HCT116 (cell line): ENCODE measurements around the gene STK16. TPM values are rescaled to one million over a fixed set of nuclear protein-coding genes. Genes with fewer than 3 reads are reported as not detected.

ENCODE experiments used
- ATAC-seq: fragments of 200-7000 bp; cut with Tn5 transposase; 2 replicates; pipeline ENCODE4 v1.9.1; 2020; ENCODE audit warnings: mild to moderate bottlenecking, moderate library complexity
- BruUV-seq: library from RNA; stranded (reverse); fragments of 400-500 nt; replicated peaks from 2 replicates; lab custom pipeline; 2021; lab: Mats Ljungman, UMichigan
- CTCF ChIA-PET: fragments of 300-600 bp; sonication (Branson Sonifier 250); formaldehyde crosslinking; loops from one replicate; lab custom pipeline; 2021; ENCODE audit warnings: antibody characterized with exemption; lab: Charles Lee
- POLR2A ChIA-PET: fragments of 300-600, 350-600 bp; sonication (Branson Sonifier 250); formaldehyde crosslinking; loops from one replicate; lab custom pipeline; 2021; ENCODE audit warnings: antibody characterized with exemption; lab: Charles Lee
- RAD21 ChIA-PET, 2 experiments: fragments of 300-600 bp; sonication (Branson Sonifier 250); formaldehyde crosslinking; loops; one replicate each; lab custom pipeline; 2023; ENCODE audit warnings: low total read pairs in 2 of 2; ENCODE audit not compliant: uncharacterized antibody in 2 of 2, unreplicated experiment in 2 of 2, low non-redundant PET in 1 of 2; lab: Charles Lee
- DNase-seq: peaks from one replicate; pipeline ENCODE4 v3.0.0-alpha.2; 2010; ENCODE audit warnings: low read depth, low spot score
- H2AFZ ChIP-seq: fragments of 200-600 bp; shearing (Covaris generic), sonication (generic); 2 replicates; pipeline ENCODE4 v1.6.1; 2017; ENCODE audit warnings: low read depth, mixed run types, mixed read lengths, antibody characterized with exemption, low read length; ENCODE audit not compliant: poor library complexity, severe bottlenecking
- H3K27ac ChIP-seq: 2 replicates; pipeline ENCODE4 v1.5.1; 2012; ENCODE audit warnings: low read depth, low read length
- H3K27me3 ChIP-seq: fragments of 200-600 bp; sonication (generic); 2 replicates; pipeline ENCODE4 v1.6.1; 2016; ENCODE audit warnings: mixed run types, low read length, mixed read lengths; ENCODE audit not compliant: insufficient read depth
- H3K36me3 ChIP-seq, 2 experiments: fragments of 200-500 bp in 1 of 2; fragments of 200-600 bp in 1 of 2; sonication (Bioruptor generic) in 1 of 2; sonication (generic) in 1 of 2; 2 replicates each; pipeline versions ENCODE4 v1.5.1 to v1.6.1; 2014 to 2016; ENCODE audit warnings: low read length in 2 of 2, inconsistent platforms in 1 of 2, mixed read lengths in 1 of 2, mixed run types in 1 of 2; ENCODE audit not compliant: insufficient read depth in 2 of 2, control insufficient read depth in 1 of 2
- H3K4me1 ChIP-seq, 2 experiments: fragments of 200-600 bp in 1 of 2; sonication (generic) in 1 of 2; 2 replicates each; pipeline versions ENCODE4 v1.5.1 to v1.6.1; 2012 to 2017; ENCODE audit warnings: low read length in 2 of 2, inconsistent platforms in 1 of 2, mild to moderate bottlenecking in 1 of 2, mixed read lengths in 1 of 2, mixed run types in 1 of 2, moderate library complexity in 1 of 2; ENCODE audit not compliant: insufficient read depth in 2 of 2, control insufficient read depth in 1 of 2
- H3K4me2 ChIP-seq: fragments of 200-600 bp; sonication (generic); 2 replicates; pipeline ENCODE4 v1.6.1; 2017; ENCODE audit warnings: mixed run types, low read length, mixed read lengths
- H3K4me3 ChIP-seq, 2 experiments: fragments of 200-600 bp in 1 of 2; sonication (generic) in 1 of 2; replicated peaks in 1 of 2; 2 replicates each; pipeline ENCODE4 v1.5.1; 2011 to 2016; ENCODE audit warnings: low read length in 2 of 2, control low read depth in 1 of 2, low read depth in 1 of 2, mild to moderate bottlenecking in 1 of 2, mixed read lengths in 1 of 2, mixed run types in 1 of 2
- H3K79me2 ChIP-seq: fragments of 200-600 bp; sonication (generic); 2 replicates; pipeline ENCODE4 v1.6.1; 2017; ENCODE audit warnings: mild to moderate bottlenecking, mixed run types, low read length, moderate library complexity, mixed read lengths; ENCODE audit not compliant: insufficient read depth
- H3K9ac ChIP-seq: fragments of 200-600 bp; sonication (generic); 2 replicates; pipeline ENCODE4 v1.6.1; 2016; ENCODE audit warnings: low read length, mixed read lengths
- H3K9me2 ChIP-seq: fragments of 200-600 bp; sonication (generic), shearing (Covaris generic); 2 replicates; pipeline ENCODE4 v1.6.1; 2017; ENCODE audit warnings: mixed run types, mild to moderate bottlenecking, moderate library complexity; ENCODE audit not compliant: insufficient read depth
- H3K9me3 ChIP-seq, 2 experiments: fragments of 200-500 bp in 1 of 2; fragments of 200-600 bp in 1 of 2; sonication (Bioruptor generic) in 1 of 2; sonication (generic) in 1 of 2; 2 replicates each; pipeline ENCODE4 v1.6.1; 2014 to 2017; ENCODE audit warnings: low read length in 2 of 2, mixed read lengths in 2 of 2, inconsistent platforms in 1 of 2, low read depth in 1 of 2, mild to moderate bottlenecking in 1 of 2, mixed run types in 1 of 2, moderate library complexity in 1 of 2; ENCODE audit not compliant: control insufficient read depth in 1 of 2, insufficient read depth in 1 of 2
- H4K20me1 ChIP-seq: fragments of 200-600 bp; sonication (generic), shearing (Covaris generic); 2 replicates; pipeline ENCODE4 v1.6.1; 2017; ENCODE audit warnings: mixed run types, mild to moderate bottlenecking, moderate library complexity; ENCODE audit not compliant: insufficient read depth
- CBX3 ChIP-seq: IDR thresholded peaks from 2 replicates; pipeline ENCODE4 v1.6.1; 2012; ENCODE audit warnings: low read depth
- EZH2phosphoT487 ChIP-seq: fragments of 200-600 bp; IDR thresholded peaks from 2 replicates; pipeline ENCODE4 v1.6.1; 2018; ENCODE audit warnings: antibody characterized with exemption, borderline replicate concordance
- FOSL1 ChIP-seq: IDR thresholded peaks from 2 replicates; pipeline ENCODE4 v1.6.1; 2012; ENCODE audit warnings: low read depth
- POLR2AphosphoS5 ChIP-seq: IDR thresholded peaks from 2 replicates; pipeline ENCODE4 v1.6.1; 2011; ENCODE audit warnings: mild to moderate bottlenecking, low read depth, low read length, moderate library complexity
- RAD21 ChIP-seq: IDR thresholded peaks from 2 replicates; pipeline ENCODE4 v1.6.1; 2012; ENCODE audit warnings: low read depth, mild to moderate bottlenecking
- SIN3A ChIP-seq: IDR thresholded peaks from 2 replicates; pipeline ENCODE4 v1.6.1; 2012; ENCODE audit warnings: low read depth
- SP1 ChIP-seq: IDR thresholded peaks from 2 replicates; pipeline ENCODE4 v1.6.1; 2012; ENCODE audit warnings: low read depth
- SRF ChIP-seq: IDR thresholded peaks from 2 replicates; pipeline ENCODE4 v1.6.1; 2012; ENCODE audit warnings: low read depth
- TCF7L2 ChIP-seq: IDR thresholded peaks from 2 replicates; pipeline ENCODE4 v1.7.0; 2011; ENCODE audit warnings: borderline replicate concordance, inconsistent platforms; ENCODE audit not compliant: insufficient read depth, insufficient read length; ENCODE audit errors: extremely low read depth
- YY1 ChIP-seq: IDR thresholded peaks from 2 replicates; pipeline ENCODE4 v1.6.1; 2011; ENCODE audit warnings: low read length, low read depth, moderate library complexity, mild to moderate bottlenecking; ENCODE audit not compliant: insufficient replicate concordance; ENCODE audit errors: extremely low read depth
- ZFX ChIP-seq: fragments of 450-650 bp; IDR thresholded peaks from 2 replicates; pipeline ENCODE4 v1.6.1; 2017
- intact Hi-C: fragments of 100-400 bp; cut with micrococcal nuclease; formaldehyde crosslinking; loops from 2 replicates; pipeline ENCODE4 v1.10.0; 2022
- total RNA-seq: library from RNA; stranded (reverse); gene quantifications from one replicate; pipeline ENCODE4 v1.2.1, GENCODE V29; 2021; ENCODE audit not compliant: unreplicated experiment
- TF ChIP-seq, protein P1 (sequence below), 3 experiments: fragments of 200-600 bp in 1 of 3; sonication (generic) in 1 of 3; IDR thresholded peaks in 2 of 3; conservative IDR thresholded peaks in 1 of 3; 2 replicates each; pipeline ENCODE4 v1.5.1; 2012 to 2017; ENCODE audit warnings: low read depth in 2 of 3, low read length in 2 of 3, antibody characterized with exemption in 1 of 3, borderline replicate concordance in 1 of 3, control low read depth in 1 of 3, mild to moderate bottlenecking in 1 of 3, mixed read lengths in 1 of 3, mixed run types in 1 of 3, moderate library complexity in 1 of 3; ENCODE audit not compliant: insufficient read depth in 1 of 3

The STK16 gene
- total RNA-seq, 1 experiment from 2014 or later, result 31.4 TPM

GRCh38 chr2:219248845-219249202, 3.5 kb downstream of the STK16 start:
- peaks cover 32 to 65% of the 10 kb centered on the region in 2 experiments for H3K4me1 ChIP-seq
- peak overlapping the region; percentile 38 for H3K9ac ChIP-seq
- no peaks in the 10 kb centered on the region for H3K27me3 ChIP-seq
- POLR2A ChIA-PET, result interaction anchor here (1.2 to 1.8 kb wide), 8 partner anchors 19 to 46 kb away, joined by 3 to 8 read pairs (median 4); partner anchors contain the start of genes ANKZF1, ATG9A, DNAJB2 and ZFAND2B
- no peaks in the 10 kb centered on the region for H4K20me1 ChIP-seq
- DNase-seq (no peak), ATAC-seq (no peak)
- H3K9me2 ChIP-seq, result no peaks in the 10 kb centered on the region
- peak overlapping the region; percentile 69 for H3K4me2 ChIP-seq
- H3K36me3 ChIP-seq, result peaks cover 3 to 5% of the 10 kb centered on the region in 2 experiments; a peak in 2 of 4 replicates
- H2AFZ ChIP-seq, result no peak overlapping the region
- no TSS peak for BruUV-seq
- no peak for TF ChIP-seq ZFX
- no peak for TF ChIP-seq RAD21
- TF ChIP-seq EZH2phosphoT487, result no peak
- no peak for TF ChIP-seq CBX3
- TF ChIP-seq POLR2AphosphoS5, result no peak
- no peak for TF ChIP-seq FOSL1
- CTCF ChIA-PET, result interaction anchor here (0.6 to 2.8 kb wide), 8 partner anchors 25 to 87 kb away, joined by 3 to 14 read pairs (median 5); partner anchors contain the start of genes CNPPD1 and DNAJB2
- no peaks in the 10 kb centered on the region for H3K9me3 ChIP-seq
- peak overlapping the region in 1 of 2 experiments; percentile 27; a peak in 1 of 4 replicates for H3K4me3 ChIP-seq
- peaks cover 35% of the 10 kb centered on the region; the same call in 1 of the 2 replicates for H3K79me2 ChIP-seq
- peak overlapping the region; percentile 63 for H3K27ac ChIP-seq
- RAD21 ChIA-PET, result interaction anchor here in 1 of 2 experiments (1.1 kb wide), 1 partner anchor 25 kb away, joined by 3 read pairs; no protein-coding TSS in a partner anchor
- intact Hi-C loops, result no loop called here

GRCh38 chr2:219249203-219249980, 4.1 kb downstream of the STK16 start:
- TF ChIP-seq TCF7L2, result no peak
- no peak for TF ChIP-seq SP1
- no peak for TF ChIP-seq SRF
- no peak for TF ChIP-seq SIN3A
- no peak for TF ChIP-seq YY1
- TF ChIP-seq, protein P1, sequence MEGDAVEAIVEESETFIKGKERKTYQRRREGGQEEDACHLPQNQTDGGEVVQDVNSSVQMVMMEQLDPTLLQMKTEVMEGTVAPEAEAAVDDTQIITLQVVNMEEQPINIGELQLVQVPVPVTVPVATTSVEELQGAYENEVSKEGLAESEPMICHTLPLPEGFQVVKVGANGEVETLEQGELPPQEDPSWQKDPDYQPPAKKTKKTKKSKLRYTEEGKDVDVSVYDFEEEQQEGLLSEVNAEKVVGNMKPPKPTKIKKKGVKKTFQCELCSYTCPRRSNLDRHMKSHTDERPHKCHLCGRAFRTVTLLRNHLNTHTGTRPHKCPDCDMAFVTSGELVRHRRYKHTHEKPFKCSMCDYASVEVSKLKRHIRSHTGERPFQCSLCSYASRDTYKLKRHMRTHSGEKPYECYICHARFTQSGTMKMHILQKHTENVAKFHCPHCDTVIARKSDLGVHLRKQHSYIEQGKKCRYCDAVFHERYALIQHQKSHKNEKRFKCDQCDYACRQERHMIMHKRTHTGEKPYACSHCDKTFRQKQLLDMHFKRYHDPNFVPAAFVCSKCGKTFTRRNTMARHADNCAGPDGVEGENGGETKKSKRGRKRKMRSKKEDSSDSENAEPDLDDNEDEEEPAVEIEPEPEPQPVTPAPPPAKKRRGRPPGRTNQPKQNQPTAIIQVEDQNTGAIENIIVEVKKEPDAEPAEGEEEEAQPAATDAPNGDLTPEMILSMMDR (IDR thresholded peaks at IDR 0.05 in 2 of 3, conservative IDR thresholded peaks at IDR 0.05 in 1 of 3; ENCODE audit: borderline replicate concordance in 1 of 3, insufficient read depth in 1 of 3, low read depth in 2 of 3, low read length in 2 of 3), result no peak
- no peak for TF ChIP-seq ZFX
- no peaks in the 10 kb centered on the region for H4K20me1 ChIP-seq
- no peak overlapping the region for H2AFZ ChIP-seq
- H3K9me2 ChIP-seq, result no peaks in the 10 kb centered on the region
- no peaks in the 10 kb centered on the region for H3K27me3 ChIP-seq
- H3K27ac ChIP-seq, result peak overlapping the region; percentile 63
- BruUV-seq, result no TSS peak
- ChIA-PET RAD21 (interaction anchor here in 1 of 2 experiments (1.1 kb wide), 1 partner anchor 25 kb away, joined by 3 read pairs; no protein-coding TSS in a partner anchor), CTCF (interaction anchor here (1.1 to 2.8 kb wide), 7 partner anchors 25 to 73 kb away, joined by 3 to 14 read pairs (median 4); partner anchors contain the start of genes CNPPD1 and DNAJB2), POLR2A (interaction anchor here (1.2 to 1.8 kb wide), 8 partner anchors 20 to 45 kb away, joined by 3 to 8 read pairs (median 4); partner anchors contain the start of genes ANKZF1, ATG9A, DNAJB2 and ZFAND2B)
- no peak for DNase-seq
- H3K36me3 ChIP-seq, result peaks cover 3 to 5% of the 10 kb centered on the region in 2 experiments; a peak in 2 of 4 replicates
- no peak for ATAC-seq
- no peaks in the 10 kb centered on the region for H3K9me3 ChIP-seq
- intact Hi-C loops, result no loop called here
- H3K79me2 ChIP-seq, result peaks cover 35% of the 10 kb centered on the region; the same call in 1 of the 2 replicates
- H3K4me1 ChIP-seq, result peaks cover 35 to 70% of the 10 kb centered on the region in 2 experiments
- H3K9ac ChIP-seq, result peak overlapping the region; percentile 38
- peak overlapping the region; percentile 69 for H3K4me2 ChIP-seq
- H3K4me3 ChIP-seq, result peak overlapping the region in 1 of 2 experiments; percentile 27; a peak in 2 of 4 replicates
